HG03342 (cell line): ENCODE data around the gene DTD1.

Experiments used
- ATAC-seq: cut with Tn5 transposase; IDR thresholded peaks from one replicate; pipeline ENCODE4 v1.9.1; 2021; ENCODE audit warnings: mild to moderate bottlenecking, moderate library complexity; ENCODE audit not compliant: unreplicated experiment

DTD1 gene

DNA sequence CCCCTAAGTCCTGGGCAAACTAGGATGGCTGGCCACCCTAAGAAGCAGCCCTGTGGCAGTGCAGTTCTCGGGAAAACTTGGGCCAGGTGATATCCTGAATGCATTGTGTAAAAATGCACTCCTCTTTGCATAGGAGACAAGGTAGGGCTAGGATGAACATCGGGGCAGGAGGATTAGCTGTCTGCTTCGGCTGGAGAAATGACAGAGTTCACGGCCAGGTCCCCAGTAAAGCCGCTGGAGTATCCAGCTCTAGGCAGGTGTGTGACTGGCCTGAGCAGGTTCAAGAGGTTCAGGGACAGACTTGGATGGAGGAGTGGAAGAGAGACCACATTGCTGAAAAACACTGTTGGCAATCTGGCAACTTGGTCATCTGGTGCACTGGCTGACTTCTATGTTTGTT, 26.4 kb downstream of the DTD1 start:
- ATAC-seq, result no peak

- ATAC-seq, result no peak
Measured at GRCh38 chr20:18615020-18615650, 27.3 kb downstream of the DTD1 start.

DNA sequence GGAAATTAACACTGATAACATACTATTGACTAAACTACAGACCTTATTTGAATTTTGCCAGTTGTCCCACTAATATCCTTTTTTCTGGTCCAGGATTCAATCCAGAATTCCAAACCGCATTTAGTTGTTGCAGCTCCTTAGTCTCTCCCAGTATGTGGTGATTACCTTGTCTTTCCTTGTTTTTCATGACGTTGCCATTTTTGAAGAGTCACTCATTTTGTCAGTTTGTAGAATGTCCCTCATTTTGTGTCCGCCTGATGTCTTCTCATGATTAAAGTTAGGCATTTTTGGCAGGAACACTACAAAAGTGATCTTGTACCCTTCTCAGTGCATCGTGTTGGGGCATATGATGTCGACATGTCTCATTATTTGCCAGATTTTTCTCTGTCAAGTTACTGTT, 33.1 kb downstream of the DTD1 start:
- ATAC-seq, result no peak

- no peak for ATAC-seq
Measured at GRCh38 chr20:18623156-18623910, 35.5 kb downstream of the DTD1 start.

DNA sequence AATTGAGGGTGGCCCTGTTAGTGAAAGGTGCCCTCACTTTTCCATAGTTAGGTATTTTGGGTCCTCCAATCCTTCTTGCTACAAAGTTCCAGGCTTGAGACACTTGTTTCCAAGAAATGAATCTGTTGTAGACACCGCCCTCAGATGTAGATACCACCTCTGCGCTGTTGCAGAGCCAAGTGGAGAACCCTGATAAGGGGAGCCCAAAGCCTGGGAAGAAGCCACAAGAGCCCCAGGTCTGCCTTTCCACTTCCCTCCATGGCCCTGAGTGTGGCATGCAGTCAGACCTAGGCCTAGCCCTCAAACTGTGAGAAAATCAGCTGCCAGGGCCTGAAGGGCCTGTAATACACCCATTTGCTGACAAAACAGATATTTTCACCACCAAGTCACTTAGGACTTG, 37.1 kb downstream of the DTD1 start:
- ATAC-seq, result no peak

- no peak for ATAC-seq
Measured at GRCh38 chr20:18625907-18626655, 38.2 kb downstream of the DTD1 start.

- no peak for ATAC-seq
Measured at GRCh38 chr20:18628330-18628920, 40.6 kb downstream of the DTD1 start.

GRCh38 chr20:18632196-18632789, 44.4 kb downstream of the DTD1 start:
- ATAC-seq, result peak; percentile 93

GRCh38 chr20:18633411-18633810, 45.6 kb downstream of the DTD1 start:
- ATAC-seq, result no peak

DNA sequence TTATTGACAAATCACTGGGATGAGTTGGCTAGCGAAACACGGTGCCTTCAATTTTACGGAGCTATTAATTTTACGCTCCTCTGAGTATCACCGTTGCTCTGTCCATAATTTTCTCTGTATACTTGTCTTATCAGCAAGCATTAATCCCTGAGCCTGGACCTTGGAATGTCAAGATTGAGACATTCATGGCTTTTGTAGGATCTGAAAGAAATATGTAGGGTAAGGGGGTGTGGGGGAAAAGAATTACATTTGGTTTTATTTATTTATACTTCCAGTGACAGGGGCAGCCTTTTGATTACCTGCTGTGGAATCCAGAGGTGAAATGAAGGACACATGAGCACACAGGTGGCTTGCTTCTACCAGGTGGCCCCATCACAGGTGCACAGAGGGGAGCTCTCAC, 46.6 kb downstream of the DTD1 start:
- no peak for ATAC-seq

- no peak for ATAC-seq
Measured at GRCh38 chr20:18635380-18635779, 47.5 kb downstream of the DTD1 start.

DNA sequence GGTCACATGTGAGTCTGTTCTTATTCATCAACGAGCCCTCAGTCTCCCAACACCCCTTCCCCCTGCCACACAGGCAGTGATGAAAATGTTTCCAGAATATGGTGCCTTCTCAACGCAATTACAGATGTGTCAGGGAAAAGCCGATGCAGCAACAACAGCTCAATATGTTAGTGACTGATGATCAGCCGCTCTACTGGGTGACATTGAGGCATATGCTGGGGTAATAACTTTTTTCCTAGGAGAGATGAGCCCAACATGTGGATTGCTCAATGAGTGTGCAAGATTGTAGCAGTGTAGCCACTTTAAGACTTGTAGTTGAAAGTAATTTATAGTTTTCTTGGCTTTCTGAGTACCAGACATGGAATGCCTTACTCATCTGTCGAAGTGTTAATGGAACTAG, 49.4 kb downstream of the DTD1 start:
- no peak for ATAC-seq

DNA sequence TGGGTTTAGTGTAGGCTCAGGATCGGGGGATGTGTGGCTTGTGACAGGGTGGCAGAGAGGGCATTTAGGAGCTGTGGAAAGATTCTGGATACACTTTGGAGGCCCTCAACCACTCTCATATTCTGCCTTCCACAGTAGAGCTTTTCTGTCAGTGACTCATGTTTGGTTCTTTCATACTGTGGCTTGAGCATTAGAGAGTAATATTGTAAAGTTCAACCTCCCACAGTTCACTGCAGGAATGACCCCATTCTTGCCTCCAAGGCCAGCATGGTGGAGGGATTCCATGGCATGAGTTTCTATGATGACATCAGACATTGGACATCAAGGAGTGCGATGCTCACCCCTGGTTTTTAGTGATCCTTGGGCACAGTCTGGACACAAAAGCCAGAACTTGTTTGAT, 50.9 kb downstream of the DTD1 start:
- no peak for ATAC-seq

DNA sequence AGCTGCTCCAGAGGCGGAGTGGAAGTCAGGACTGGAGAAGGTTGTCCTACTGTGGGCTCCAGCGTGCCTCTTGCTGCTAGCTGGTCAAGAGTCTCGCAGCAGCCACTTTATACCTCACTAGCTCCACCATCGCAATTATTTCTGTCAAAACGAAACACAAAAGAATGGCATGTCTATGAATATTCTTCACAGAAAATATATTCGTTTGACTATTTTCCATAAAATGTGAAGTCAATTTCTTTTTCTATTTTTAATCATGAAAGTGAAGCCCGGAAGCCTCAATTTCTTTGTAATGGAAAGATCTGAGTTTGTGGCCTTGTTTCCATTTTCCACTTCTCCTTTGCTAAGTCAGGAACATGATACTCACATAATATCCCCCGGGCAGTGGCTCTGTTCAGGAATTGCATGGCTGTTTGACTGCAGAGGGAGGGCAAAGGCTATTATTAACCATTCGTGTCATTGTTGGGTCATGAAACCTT, 51.7 kb downstream of the DTD1 start:
- no peak for ATAC-seq

DNA sequence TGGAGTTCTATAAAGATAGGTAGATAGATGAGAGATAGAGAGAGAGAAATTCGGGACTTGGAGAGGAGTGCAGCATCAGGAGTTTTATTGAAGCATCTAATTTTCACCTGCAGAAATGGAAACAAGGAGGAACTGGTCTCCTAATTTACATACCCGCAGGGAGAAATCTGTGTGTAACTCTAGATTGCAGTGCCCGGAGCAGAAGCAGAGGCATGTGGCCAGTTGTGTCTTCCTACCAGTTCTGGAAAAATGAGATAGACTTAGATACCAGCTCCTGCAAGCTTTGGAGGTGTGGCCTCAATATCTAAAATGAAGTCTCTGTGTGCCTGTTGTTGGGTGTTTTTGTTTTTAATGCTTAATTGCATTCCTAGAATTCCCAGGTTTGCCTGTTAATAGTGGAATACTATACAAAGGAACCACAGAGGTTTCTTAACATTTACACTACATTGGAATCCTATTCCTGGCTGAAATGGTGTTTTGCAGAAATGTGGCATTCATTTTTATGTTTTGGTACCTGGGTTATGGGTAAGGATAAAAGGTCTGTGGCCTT, 57.4 kb downstream of the DTD1 start:
- no peak for ATAC-seq

DNA sequence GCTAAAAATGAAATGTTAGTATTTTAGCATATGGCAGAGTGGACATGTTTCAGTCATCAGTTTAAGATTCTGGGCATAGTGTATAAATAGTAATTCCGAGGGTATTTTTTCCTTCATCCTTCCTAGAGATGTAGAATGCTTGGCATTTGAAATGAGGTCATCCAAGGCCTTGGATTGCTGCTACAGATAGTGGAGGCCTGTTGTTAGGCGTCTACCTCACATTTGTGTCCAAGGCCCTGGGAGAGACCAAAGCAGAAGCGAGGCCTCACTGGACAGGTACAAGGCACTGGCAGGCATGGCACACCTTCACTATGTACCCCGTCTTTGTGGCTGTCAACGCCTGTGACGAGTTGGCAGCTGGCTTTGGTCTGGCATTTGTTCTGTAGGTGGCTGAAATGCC, 58.0 kb downstream of the DTD1 start:
- no peak for ATAC-seq

- no peak for ATAC-seq
Measured at GRCh38 chr20:18647777-18648176, 59.9 kb downstream of the DTD1 start.

DNA sequence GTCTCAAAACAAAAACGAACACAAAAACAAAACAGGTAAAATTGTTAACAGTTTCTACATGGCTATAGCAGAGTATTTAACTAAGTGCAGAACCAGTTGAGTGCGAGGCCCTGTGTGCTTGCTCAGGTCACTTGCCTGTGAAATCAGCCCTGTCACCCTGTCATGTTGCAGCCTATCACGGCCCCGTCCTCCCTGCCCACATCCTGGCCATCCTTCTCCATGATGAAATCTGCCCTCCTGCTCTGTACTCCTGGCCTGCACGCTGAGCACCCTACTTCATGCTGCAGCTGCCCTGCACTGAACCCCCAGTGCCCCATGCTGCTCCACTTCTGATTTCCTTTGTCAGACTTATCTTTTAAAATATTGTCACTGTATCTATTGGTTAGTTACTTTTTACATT, 62.4 kb downstream of the DTD1 start:
- no peak for ATAC-seq

GRCh38 chr20:18653736-18654447, 66.0 kb downstream of the DTD1 start:
- no peak for ATAC-seq

GRCh38 chr20:18654448-18654773, 66.6 kb downstream of the DTD1 start:
- ATAC-seq, result no peak
